ENCODE data around the gene CDC42EP2.

DNA sequence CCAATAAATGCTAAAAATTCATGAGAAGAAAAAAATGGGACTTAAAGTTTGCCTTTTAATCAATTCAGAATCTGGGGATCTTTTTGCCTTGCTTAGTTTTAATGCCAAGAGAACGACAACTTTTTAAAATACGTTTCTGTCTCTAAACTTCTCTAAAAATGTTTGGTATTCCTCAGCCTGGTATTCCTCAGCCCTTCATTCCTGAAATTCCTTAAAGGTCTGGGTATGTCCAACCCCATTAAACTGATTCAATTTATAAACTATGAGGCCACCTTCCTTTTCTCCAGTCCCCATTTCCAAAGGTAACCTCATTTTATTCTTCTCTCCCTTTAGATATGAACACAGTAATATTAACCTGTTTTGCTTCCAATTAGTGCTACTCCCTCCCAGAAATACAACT lies 36.3 kb upstream of the CDC42EP2 start:
- no peak for TF ChIP-seq SUZ12 (IDR thresholded peaks at IDR 0.05; ENCODE audit: extremely low read depth, insufficient read depth, insufficient read length)
- no peak for TF ChIP-seq ZNF274 (IDR thresholded peaks at IDR 0.05; ENCODE audit: low read depth, low read length)
- TF ChIP-seq YY1 (IDR thresholded peaks at IDR 0.05; ENCODE audit: insufficient read depth, insufficient read length) = no peak
